ENCODE data around the gene FFAR3.

GRCh38 chr19:35349614-35350521 is 8.4 kb upstream of the FFAR3 start:
- no peak for TF ChIP-seq CTCF (IDR thresholded peaks at IDR 0.05)
- TF ChIP-seq POLR2A (IDR thresholded peaks at IDR 0.05) = no peak

All from suprapubic skin (tissue), 3 donors.